ENCODE results near the gene ZNF335.
A peak's percentile ranks its signal among the peaks of the same experiment; 100 is the strongest.

The ZNF335 gene

GRCh38 chr20:45971675-45972499 is at the start of gene ZNF335:
TSS of gene ZNF335 (minus strand) at chr20:45972203. CDS start at chr20:45971410, 793 bp downstream.
- in situ Hi-C loops (cut with MboI; ENCODE audit: low sequenced_read_pairs), result no loop called here
- Histone ChIP-seq H3K4me3 (peak within 1 kb of the TSS; percentile 91), H3K36me3 (replicated peaks) (peaks cover 40% of the 10 kb centered on the region), H3K9me3 (no peaks in the 10 kb centered on the region), H3K4me1 (peaks cover 19% of the 10 kb centered on the region), H3K27me3 (ENCODE audit: low read depth) (no peaks in the 10 kb centered on the region)
- peak; percentile 85 to 96 for DNase-seq (ENCODE audit: low spot score in 2 of 2)

GRCh38 chr20:46020555-46020954 is 48.6 kb upstream of the ZNF335 start:
- H3K4me1 ChIP-seq, result peaks cover 3% of the 10 kb centered on the region; the same call in 1 of the 2 replicates
- no peaks in the 10 kb centered on the region for H3K36me3 ChIP-seq (replicated peaks)
- no peak overlapping the region for H3K4me3 ChIP-seq
- no peaks in the 10 kb centered on the region for H3K27me3 ChIP-seq (ENCODE audit: low read depth)
- no peak for DNase-seq (ENCODE audit: low spot score in 2 of 2)
- in situ Hi-C loops (cut with MboI; ENCODE audit: low sequenced_read_pairs), result no loop called here
- H3K9me3 ChIP-seq, result no peaks in the 10 kb centered on the region

DNA sequence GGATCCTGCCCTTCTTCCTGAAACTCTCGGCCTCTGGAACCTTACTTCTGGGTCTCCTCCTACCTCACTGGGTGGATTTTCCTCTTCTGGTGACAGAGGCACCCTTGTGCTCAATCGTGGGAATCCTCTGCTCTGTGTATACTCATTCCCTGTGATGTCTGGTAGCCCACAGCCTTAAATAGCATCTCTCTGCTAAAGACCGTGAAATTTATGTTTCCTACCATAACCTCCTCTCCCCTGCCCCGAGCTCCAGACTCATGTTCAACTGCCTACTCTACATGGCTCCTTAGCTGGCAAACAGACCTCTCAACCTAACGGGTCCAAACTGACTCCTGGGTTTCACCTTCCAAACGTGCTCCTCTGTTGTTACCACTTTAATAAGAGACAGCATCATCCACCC is 46.6 kb upstream of the ZNF335 start:
- Histone ChIP-seq H3K27me3 (ENCODE audit: low read depth) (no peaks in the 10 kb centered on the region), H3K36me3 (replicated peaks) (no peaks in the 10 kb centered on the region), H3K9me3 (no peaks in the 10 kb centered on the region), H3K4me1 (peaks cover 8% of the 10 kb centered on the region; the same call in 1 of the 2 replicates), H3K4me3 (no peak overlapping the region)
- DNase-seq (ENCODE audit: low spot score in 2 of 2), result no peak
- in situ Hi-C loops (cut with MboI; ENCODE audit: low sequenced_read_pairs), result no loop called here

- no peaks in the 10 kb centered on the region for H3K9me3 ChIP-seq
- DNase-seq (ENCODE audit: low spot score in 2 of 2), result no peak
- H3K27me3 ChIP-seq (ENCODE audit: low read depth), result no peaks in the 10 kb centered on the region
- no peaks in the 10 kb centered on the region for H3K36me3 ChIP-seq (replicated peaks)
- H3K4me3 ChIP-seq, result no peak overlapping the region
- in situ Hi-C loops (cut with MboI; ENCODE audit: low sequenced_read_pairs), result no loop called here
- peaks cover 8% of the 10 kb centered on the region; the same call in 1 of the 2 replicates for H3K4me1 ChIP-seq
Measured at GRCh38 chr20:46018112-46018511, 46.1 kb upstream of the ZNF335 start.

DNA sequence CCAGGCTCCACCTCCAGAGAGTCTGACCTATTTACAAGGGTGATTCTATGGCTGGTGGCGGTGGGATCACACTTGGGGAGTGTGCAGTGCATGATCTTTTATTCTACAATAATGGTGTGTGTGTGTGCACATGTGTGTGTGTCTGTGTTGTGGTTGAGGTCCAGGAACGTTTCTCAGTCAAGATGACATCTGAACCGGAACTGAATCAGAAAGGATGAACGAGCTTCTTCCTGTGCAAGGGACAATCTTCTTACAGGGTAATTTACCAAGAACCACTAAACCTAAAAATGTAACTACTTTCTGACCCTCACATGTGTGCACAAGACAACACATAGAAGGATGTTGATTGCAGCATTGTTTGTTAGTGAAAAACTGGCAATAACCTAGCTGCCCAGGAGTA is 45.3 kb upstream of the ZNF335 start:
- DNase-seq (ENCODE audit: low spot score in 2 of 2), result no peak
- Histone ChIP-seq H3K36me3 (replicated peaks) (no peaks in the 10 kb centered on the region), H3K27me3 (ENCODE audit: low read depth) (peaks cover 3% of the 10 kb centered on the region), H3K4me1 (peaks cover 5% of the 10 kb centered on the region; the same call in 1 of the 2 replicates), H3K4me3 (no peak overlapping the region), H3K9me3 (no peaks in the 10 kb centered on the region)
- in situ Hi-C loops (cut with MboI; ENCODE audit: low sequenced_read_pairs), result no loop called here

- Histone ChIP-seq H3K4me3 (no peak overlapping the region), H3K27me3 (ENCODE audit: low read depth) (peaks cover 28% of the 10 kb centered on the region), H3K9me3 (no peaks in the 10 kb centered on the region), H3K36me3 (replicated peaks) (no peaks in the 10 kb centered on the region), H3K4me1 (peaks cover 5% of the 10 kb centered on the region; the same call in 1 of the 2 replicates)
- in situ Hi-C loops (cut with MboI; ENCODE audit: low sequenced_read_pairs), result no loop called here
- no peak for DNase-seq (ENCODE audit: low spot score in 2 of 2)
Measured at GRCh38 chr20:46014517-46015396, 42.8 kb upstream of the ZNF335 start.

DNA sequence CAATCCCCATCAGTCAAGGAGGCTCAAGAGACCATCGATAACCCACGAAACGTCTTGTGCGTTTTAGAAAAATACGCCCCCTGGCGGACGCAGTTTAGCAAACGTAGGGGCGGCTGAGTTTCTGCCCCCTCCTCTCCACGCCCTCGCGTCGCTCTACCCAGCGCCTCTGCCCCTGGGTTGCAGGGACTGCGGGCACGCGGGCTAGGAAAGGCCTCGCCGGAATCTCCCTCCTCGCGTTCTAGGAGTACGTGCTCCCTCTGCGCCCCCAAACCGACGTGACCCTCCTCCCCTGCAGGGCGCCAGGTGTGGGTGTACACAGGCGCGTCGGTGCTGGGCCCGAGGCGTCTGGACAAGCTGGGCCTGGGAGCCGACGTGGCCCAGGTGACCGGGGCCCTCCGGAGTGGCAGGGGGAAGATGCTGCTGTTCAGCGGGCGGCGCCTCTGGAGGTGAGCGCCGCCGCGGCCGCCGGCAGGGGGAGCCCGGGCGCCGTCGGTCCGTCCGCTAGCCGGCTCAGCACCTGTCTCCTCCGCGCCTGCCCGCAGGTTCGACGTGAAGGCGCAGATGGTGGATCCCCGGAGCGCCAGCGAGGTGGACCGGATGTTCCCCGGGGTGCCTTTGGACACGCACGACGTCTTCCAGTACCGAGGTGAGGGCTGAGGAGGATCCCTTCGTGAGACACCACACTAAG is 42.0 kb upstream of the ZNF335 start:
- H3K9me3 ChIP-seq, result no peaks in the 10 kb centered on the region
- peaks cover 36% of the 10 kb centered on the region for H3K27me3 ChIP-seq (ENCODE audit: low read depth)
- in situ Hi-C loops (cut with MboI; ENCODE audit: low sequenced_read_pairs), result no loop called here
- DNase-seq (ENCODE audit: low spot score in 2 of 2), result peak; percentile 32 to 79
- peaks cover 5% of the 10 kb centered on the region; the same call in 1 of the 2 replicates for H3K4me1 ChIP-seq
- H3K36me3 ChIP-seq (replicated peaks), result no peaks in the 10 kb centered on the region
- peak overlapping the region; percentile 12; the same call in 1 of the 2 replicates for H3K4me3 ChIP-seq

DNA sequence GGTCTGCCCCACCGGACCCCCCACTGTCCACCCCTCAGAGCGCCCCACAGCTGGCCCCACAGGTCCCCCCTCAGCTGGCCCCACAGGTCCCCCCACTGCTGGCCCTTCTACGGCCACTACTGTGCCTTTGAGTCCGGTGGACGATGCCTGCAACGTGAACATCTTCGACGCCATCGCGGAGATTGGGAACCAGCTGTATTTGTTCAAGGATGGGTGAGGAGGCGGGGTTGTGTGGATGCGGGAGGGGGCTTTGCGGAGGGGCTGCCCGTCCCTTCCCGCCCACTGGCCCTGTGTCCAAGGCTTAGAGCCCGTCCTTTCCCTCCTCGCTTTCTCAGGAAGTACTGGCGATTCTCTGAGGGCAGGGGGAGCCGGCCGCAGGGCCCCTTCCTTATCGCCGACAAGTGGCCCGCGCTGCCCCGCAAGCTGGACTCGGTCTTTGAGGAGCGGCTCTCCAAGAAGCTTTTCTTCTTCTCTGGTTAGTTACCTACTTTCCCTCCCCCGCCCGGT is 41.4 kb upstream of the ZNF335 start:
- Histone ChIP-seq H3K9me3 (no peaks in the 10 kb centered on the region), H3K4me1 (peaks cover 5% of the 10 kb centered on the region; the same call in 1 of the 2 replicates), H3K36me3 (replicated peaks) (no peaks in the 10 kb centered on the region), H3K4me3 (0 out of 2 replicates have a peak overlapping the region, but pooled peaks have one; percentile 12), H3K27me3 (ENCODE audit: low read depth) (peaks cover 42% of the 10 kb centered on the region)
- in situ Hi-C loops (cut with MboI; ENCODE audit: low sequenced_read_pairs), result no loop called here
- no peak for DNase-seq (ENCODE audit: low spot score in 2 of 2)

- Histone ChIP-seq H3K27me3 (ENCODE audit: low read depth) (peaks cover 45% of the 10 kb centered on the region), H3K4me3 (no peak overlapping the region), H3K36me3 (replicated peaks) (no peaks in the 10 kb centered on the region), H3K9me3 (no peaks in the 10 kb centered on the region), H3K4me1 (peaks cover 5% of the 10 kb centered on the region; the same call in 1 of the 2 replicates)
- no peak for DNase-seq (ENCODE audit: low spot score in 2 of 2)
- in situ Hi-C loops (cut with MboI; ENCODE audit: low sequenced_read_pairs), result no loop called here
Measured at GRCh38 chr20:46012921-46013320, 40.9 kb upstream of the ZNF335 start.

- DNase-seq (ENCODE audit: low spot score in 2 of 2), result peak; percentile 50 to 94
- peaks cover 5% of the 10 kb centered on the region; the same call in 1 of the 2 replicates for H3K4me1 ChIP-seq
- H3K9me3 ChIP-seq, result no peaks in the 10 kb centered on the region
- no peak overlapping the region for H3K4me3 ChIP-seq
- H3K36me3 ChIP-seq (replicated peaks), result no peaks in the 10 kb centered on the region
- in situ Hi-C loops (cut with MboI; ENCODE audit: low sequenced_read_pairs), result no loop called here
- H3K27me3 ChIP-seq (ENCODE audit: low read depth), result peaks cover 55% of the 10 kb centered on the region
Measured at GRCh38 chr20:46011631-46012482, 39.9 kb upstream of the ZNF335 start.

DNA sequence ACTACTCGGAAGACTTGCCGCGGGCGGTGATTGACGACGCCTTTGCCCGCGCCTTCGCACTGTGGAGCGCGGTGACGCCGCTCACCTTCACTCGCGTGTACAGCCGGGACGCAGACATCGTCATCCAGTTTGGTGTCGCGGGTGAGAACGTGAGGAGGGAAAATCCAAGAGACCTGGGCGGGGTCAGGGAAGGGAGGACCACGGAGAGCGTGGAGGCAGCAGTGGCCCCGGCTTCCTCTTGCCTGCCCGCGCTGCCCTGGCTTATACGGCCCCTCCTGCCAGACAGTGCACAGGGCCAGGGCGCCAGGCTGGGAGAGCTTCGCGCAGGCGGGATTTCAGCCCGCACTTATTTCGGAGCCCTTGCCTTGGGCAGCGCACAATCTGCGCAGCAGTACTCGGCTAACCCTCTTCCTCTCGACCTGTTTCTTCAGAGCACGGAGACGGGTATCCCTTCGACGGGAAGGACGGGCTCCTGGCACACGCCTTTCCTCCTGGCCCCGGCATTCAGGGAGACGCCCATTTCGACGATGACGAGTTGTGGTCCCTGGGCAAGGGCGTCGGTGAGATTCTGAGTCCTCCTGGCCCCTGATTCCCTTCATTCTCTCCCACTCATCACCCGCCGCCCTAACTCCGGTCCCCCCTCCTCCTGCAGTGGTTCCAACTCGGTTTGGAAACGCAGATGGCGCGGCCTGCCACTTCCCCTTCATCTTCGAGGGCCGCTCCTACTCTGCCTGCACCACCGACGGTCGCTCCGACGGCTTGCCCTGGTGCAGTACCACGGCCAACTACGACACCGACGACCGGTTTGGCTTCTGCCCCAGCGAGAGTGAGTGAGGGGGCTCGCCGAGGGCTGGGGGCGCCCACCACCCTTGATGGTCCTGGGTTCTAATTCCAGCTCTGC is 38.7 kb upstream of the ZNF335 start:
- in situ Hi-C loops (cut with MboI; ENCODE audit: low sequenced_read_pairs), result no loop called here
- peaks cover 5% of the 10 kb centered on the region; the same call in 1 of the 2 replicates for H3K4me1 ChIP-seq

GRCh38 chr20:46009816-46010215 is 37.8 kb upstream of the ZNF335 start:
- Histone ChIP-seq H3K4me3 (no peak overlapping the region), H3K4me1 (peaks cover 5% of the 10 kb centered on the region; the same call in 1 of the 2 replicates), H3K36me3 (replicated peaks) (no peaks in the 10 kb centered on the region), H3K27me3 (ENCODE audit: low read depth) (peaks cover 70% of the 10 kb centered on the region), H3K9me3 (no peaks in the 10 kb centered on the region)
- in situ Hi-C loops (cut with MboI; ENCODE audit: low sequenced_read_pairs), result no loop called here
- no peak for DNase-seq (ENCODE audit: low spot score in 2 of 2)

More for the DNA sequence above, 38.7 kb upstream of the ZNF335 start:
- Histone ChIP-seq H3K9me3 (no peaks in the 10 kb centered on the region), H3K4me3 (no peak overlapping the region), H3K36me3 (replicated peaks) (no peaks in the 10 kb centered on the region), H3K27me3 (ENCODE audit: low read depth) (peaks cover 65% of the 10 kb centered on the region)
- DNase-seq (ENCODE audit: low spot score in 2 of 2), result no peak
